Activated CD4-positive, alpha-beta T cell treated with anti-CD3 and anti-CD28 coated beads for 1 hour (primary cell): ENCODE data around the gene ABCA10.
"Not testable (repeated sequence)": the region's sequence is repeated elsewhere in the genome, so short reads cannot be mapped to it uniquely, and the experiment has no call there.

Experiments used
- DNase-seq: peaks from one replicate; pipeline ENCODE4 v3.0.0-alpha.2; 2020

ABCA10 gene, protein sequence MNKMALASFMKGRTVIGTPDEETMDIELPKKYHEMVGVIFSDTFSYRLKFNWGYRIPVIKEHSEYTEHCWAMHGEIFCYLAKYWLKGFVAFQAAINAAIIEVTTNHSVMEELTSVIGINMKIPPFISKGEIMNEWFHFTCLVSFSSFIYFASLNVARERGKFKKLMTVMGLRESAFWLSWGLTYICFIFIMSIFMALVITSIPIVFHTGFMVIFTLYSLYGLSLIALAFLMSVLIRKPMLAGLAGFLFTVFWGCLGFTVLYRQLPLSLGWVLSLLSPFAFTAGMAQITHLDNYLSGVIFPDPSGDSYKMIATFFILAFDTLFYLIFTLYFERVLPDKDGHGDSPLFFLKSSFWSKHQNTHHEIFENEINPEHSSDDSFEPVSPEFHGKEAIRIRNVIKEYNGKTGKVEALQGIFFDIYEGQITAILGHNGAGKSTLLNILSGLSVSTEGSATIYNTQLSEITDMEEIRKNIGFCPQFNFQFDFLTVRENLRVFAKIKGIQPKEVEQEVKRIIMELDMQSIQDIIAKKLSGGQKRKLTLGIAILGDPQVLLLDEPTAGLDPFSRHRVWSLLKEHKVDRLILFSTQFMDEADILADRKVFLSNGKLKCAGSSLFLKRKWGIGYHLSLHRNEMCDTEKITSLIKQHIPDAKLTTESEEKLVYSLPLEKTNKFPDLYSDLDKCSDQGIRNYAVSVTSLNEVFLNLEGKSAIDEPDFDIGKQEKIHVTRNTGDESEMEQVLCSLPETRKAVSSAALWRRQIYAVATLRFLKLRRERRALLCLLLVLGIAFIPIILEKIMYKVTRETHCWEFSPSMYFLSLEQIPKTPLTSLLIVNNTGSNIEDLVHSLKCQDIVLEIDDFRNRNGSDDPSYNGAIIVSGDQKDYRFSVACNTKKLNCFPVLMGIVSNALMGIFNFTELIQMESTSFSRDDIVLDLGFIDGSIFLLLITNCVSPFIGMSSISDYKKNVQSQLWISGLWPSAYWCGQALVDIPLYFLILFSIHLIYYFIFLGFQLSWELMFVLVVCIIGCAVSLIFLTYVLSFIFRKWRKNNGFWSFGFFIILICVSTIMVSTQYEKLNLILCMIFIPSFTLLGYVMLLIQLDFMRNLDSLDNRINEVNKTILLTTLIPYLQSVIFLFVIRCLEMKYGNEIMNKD (N-terminal part only)

GRCh38 chr17:69228576-69228975 is at the start of gene ABCA10:
TSS of gene ABCA10 (minus strand) at chr17:69228824. CDS start at chr17:69225358, 3,466 bp downstream.
- no peak for DNase-seq

DNA sequence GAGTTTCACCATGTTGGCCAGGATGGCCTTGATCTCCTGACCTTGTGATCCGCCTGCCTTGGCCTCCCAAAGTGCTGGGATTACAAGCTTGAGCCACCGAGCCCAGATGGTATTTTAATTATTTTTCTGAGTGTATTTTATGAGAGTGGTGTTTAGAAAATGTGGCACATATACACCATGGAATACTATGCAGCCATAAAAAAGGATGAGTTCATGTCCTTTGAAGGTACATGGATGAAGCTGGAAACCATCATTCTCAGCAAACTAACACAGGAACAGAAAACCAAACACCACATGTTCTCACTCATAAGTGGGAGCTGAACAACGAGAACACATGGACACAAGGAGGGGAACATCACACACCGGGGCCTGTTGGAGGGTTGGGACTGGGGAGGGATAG is 47.7 kb upstream of the ABCA10 start:
- DNase-seq: not testable (repeated sequence)

- DNase-seq: no peak
Measured at GRCh38 chr17:69275751-69276150, 47.1 kb upstream of the ABCA10 start.

GRCh38 chr17:69271023-69271422 is 42.4 kb upstream of the ABCA10 start:
- no peak for DNase-seq

GRCh38 chr17:69269131-69269998 is 40.7 kb upstream of the ABCA10 start:
- DNase-seq: no peak

DNA sequence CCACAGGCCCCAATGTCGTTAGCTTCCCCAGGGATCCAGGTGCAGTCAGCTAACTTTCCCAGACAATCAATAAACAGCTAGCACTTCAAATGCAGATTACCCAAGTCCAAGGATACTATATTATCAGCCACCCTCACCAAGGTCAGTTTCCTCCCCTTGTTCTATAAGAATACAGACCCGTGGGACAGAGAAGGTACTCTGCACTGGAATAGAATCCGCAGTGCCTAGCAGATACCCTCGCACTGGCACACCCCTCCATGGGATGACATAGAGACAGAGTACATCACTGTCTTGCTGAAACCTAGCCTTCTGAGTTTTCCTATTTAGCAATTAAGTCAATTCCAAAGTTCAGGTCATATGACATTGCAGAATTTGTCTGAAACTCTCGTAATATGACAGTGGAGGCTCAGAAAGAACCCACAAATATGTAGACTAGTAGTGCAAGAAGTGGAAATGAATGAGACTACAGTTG is 40.0 kb upstream of the ABCA10 start:
- DNase-seq: no peak

DNA sequence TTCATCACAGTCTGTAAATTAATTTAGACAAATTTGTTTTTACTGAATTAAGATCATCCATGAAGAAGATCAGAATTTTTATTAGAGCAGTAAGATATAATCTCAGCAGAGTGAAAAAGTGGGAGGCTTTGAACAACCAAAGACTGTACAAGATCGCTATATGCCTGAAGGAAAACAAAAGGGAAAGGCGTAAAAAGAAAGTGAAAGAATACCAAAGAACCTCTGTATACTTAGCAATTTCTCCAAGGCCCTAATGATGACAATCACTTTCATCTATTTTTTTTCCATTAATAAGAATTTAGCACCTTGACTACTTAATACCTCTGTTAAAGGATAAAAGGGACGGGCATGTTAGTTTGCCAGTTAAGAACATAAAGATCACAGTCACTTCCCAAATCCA is 38.6 kb upstream of the ABCA10 start:
- no peak for DNase-seq

DNA sequence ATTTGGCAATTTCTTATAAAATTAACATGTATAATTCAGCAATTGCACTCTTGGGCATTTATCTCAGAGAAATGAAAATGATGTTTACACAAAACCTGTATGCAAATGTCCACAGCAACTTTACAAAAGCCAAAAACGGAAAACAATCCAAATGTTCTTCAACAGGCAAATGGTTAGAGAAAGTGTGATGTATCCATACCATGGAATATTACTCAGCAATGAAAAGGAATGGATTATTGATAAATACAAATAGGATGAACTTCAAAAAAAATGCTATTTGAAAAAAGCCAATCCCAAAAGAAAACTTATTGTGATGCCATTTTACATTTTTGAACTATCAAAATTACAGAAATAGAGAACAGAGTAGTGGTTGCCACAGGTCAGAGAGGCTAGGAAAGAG is 37.2 kb upstream of the ABCA10 start:
- DNase-seq: no peak

GRCh38 chr17:69254187-69254586 is 25.6 kb upstream of the ABCA10 start:
- DNase-seq: no peak

DNA sequence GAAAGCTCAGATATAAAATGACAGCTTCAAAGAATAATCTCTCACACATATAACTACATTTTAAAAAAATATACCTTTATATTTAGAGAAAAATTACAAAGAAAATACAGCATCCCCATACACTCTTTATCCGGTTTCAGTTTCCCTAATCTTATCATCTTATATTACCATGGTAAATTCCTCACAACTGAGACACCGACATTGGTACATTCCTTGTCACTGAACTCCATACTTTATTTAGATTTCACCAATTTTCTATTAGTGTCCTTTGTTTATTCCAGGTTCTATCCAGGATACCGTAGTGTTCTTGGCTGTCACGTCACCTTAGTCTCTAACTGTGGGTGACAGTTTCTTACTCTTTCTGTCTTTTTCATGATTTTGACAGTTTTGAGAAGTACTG is 22.0 kb upstream of the ABCA10 start:
- no peak for DNase-seq

GRCh38 chr17:69246726-69247375 is 18.2 kb upstream of the ABCA10 start:
- DNase-seq: no peak

DNA sequence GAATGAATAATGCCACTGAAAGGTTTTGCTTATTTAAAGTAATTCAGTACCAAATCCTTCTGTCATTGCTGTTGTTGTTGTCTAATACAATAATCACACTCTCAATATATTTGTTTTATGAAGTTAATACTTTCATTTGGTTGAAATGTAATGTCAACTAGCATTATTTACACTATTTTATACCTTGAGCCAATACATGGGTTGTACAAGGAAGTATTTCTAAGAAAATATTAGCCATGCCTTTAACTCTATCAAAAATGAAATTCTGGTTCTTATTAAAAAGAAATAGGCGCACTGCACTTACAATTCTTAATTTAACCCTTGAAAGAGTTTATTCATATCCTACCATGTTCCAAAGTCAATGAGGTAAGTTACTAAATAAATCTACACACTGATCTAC is 17.6 kb upstream of the ABCA10 start:
- no peak for DNase-seq

- no peak for DNase-seq
Measured at GRCh38 chr17:69245617-69246016, 17.0 kb upstream of the ABCA10 start.

GRCh38 chr17:69239611-69240600 is 11.3 kb upstream of the ABCA10 start:
- DNase-seq: no peak

DNA sequence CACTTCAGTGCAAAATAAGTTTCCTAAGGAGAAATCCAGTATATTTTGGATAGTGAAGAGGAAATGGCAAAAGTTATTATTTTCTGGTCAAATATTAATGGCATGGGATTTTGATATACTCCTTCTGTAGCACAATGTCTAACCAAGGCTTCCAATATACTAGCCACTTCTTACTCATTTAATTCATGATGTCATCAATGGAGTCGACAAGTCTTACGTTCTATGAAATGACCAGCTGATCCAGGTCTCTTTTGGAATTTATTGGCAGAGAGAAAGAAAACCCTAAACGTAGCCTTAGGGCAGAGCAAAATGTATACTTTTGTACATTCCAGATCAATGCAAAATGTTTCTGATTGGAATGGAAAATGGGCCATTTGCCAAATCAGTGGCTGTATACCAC is 8.3 kb upstream of the ABCA10 start:
- DNase-seq: no peak

- no peak for DNase-seq
Measured at GRCh38 chr17:69236464-69236863, 7.8 kb upstream of the ABCA10 start.

- DNase-seq: peak; percentile 12
Measured at GRCh38 chr17:69235338-69236058, 6.9 kb upstream of the ABCA10 start.

DNA sequence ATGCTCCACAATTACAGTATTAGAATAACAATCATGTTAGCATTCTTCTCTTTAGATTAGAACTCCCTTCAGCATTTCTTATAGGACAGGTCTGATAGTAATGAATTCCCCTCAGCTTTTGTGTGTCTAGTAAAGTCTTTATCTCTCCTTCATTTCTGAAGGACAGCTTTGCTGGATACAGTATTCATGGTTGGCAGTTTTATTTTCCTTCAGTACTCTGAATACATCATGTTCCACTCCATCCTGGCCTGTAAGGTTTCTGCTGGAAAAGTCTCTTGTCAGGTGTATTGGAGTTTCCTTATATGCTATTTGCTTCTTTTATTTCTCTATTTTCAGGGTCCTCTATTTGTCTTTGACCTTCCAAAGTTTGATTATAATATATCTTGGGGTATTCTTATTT is 4.0 kb upstream of the ABCA10 start:
- no peak for DNase-seq

DNA sequence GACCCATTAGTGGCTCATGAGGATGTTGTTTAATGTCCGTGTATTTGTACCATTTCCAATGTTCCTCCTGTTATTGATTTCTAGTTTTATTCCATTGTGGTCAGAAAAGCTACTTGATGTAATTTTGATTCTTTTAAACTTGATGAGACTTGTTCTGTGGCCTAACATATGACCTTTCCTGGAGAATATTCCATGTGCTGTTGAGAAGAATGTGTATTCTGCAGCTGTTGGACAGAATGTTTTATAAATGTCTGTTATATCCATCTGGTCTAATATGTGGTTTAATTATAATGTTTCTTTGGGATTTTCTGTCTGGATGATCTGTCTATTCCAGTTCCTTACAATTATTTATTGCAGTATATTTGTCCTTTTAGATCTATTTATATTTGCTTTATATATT is 2.9 kb upstream of the ABCA10 start:
- no peak for DNase-seq

DNA sequence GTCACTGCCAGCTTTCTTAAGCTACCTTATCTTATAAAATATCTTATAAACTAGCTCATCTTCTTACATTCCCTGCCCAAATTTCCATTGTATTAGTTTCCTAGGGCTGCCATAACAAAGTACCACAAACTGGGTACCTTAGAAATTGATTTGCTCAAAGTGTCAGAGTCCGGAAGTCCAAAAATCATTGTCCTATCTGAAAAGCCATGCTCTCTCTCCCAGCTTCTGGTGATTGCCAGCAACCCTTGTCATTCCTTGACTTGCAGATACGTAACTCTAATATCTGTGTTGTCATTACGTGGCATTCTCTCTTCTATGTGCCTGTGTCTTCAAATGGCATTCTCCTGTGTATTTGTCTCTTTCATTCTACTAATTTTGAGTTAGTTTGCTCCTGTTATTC is 2.3 kb upstream of the ABCA10 start:
- no peak for DNase-seq
